NT2/D1 (cell line): ENCODE measurements around the gene HOXA4.

ENCODE experiments used
- SUZ12 ChIP-seq: IDR thresholded peaks from 2 replicates; pipeline ENCODE4 v1.6.1; 2011; ENCODE audit not compliant: insufficient read length, insufficient read depth; ENCODE audit errors: extremely low read depth
- YY1 ChIP-seq: IDR thresholded peaks from 2 replicates; pipeline ENCODE4 v1.6.1; 2011; ENCODE audit not compliant: insufficient read length, insufficient read depth
- ZNF274 ChIP-seq: IDR thresholded peaks from 2 replicates; pipeline ENCODE4 v1.6.1; 2011; ENCODE audit warnings: mild to moderate bottlenecking, low read depth, low read length

GRCh38 chr7:27134392-27134791 lies 3.8 kb upstream of the HOXA4 start:
- no peak for TF ChIP-seq SUZ12
- no peak for TF ChIP-seq YY1
- TF ChIP-seq ZNF274: no peak
